MM.1S (cell line): Measurements from ENCODE around the gene HDAC9.

ENCODE experiments used
- DNase-seq: peaks from one replicate; pipeline ENCODE4 v3.0.0-alpha.2; 2015
- H2AFZ ChIP-seq: fragments of 300-600 bp; sonication (generic); 2 replicates; pipeline ENCODE4 v1.6.0; 2016; ENCODE audit warnings: antibody characterized with exemption, low read length
- H3F3A ChIP-seq: fragments of 300-600 bp; sonication (generic); 2 replicates; pipeline ENCODE4 v1.6.1; 2016; ENCODE audit warnings: mild to moderate bottlenecking, antibody characterized with exemption, low read length, moderate library complexity, mixed read lengths; ENCODE audit not compliant: insufficient read depth
- H3K27ac ChIP-seq: fragments of 300-600 bp; sonication (generic); 2 replicates; pipeline ENCODE4 v1.5.1; 2016; ENCODE audit warnings: mild to moderate bottlenecking, low read length
- H3K27me3 ChIP-seq: fragments of 300-600 bp; sonication (generic); replicated peaks from 2 replicates; pipeline ENCODE4 v1.6.0; 2016; ENCODE audit warnings: low read length; ENCODE audit not compliant: insufficient read depth
- H3K36me3 ChIP-seq: fragments of 300-600 bp; sonication (generic); replicated peaks from 2 replicates; pipeline ENCODE4 v1.6.1; 2016; ENCODE audit warnings: mild to moderate bottlenecking, low read length, mixed read lengths; ENCODE audit not compliant: insufficient read depth
- H3K4me1 ChIP-seq: fragments of 300-600 bp; sonication (generic); 2 replicates; pipeline ENCODE4 v1.6.1; 2016; ENCODE audit warnings: low read length, mixed read lengths
- H3K4me2 ChIP-seq: fragments of 300-600 bp; sonication (generic); 2 replicates; pipeline ENCODE4 v1.6.0; 2016; ENCODE audit warnings: low read depth, low read length
- H3K4me3 ChIP-seq: fragments of 300-600 bp; sonication (generic); 2 replicates; pipeline ENCODE4 v1.5.1; 2016; ENCODE audit warnings: low read length, mixed read lengths
- H3K79me2 ChIP-seq: fragments of 300-600 bp; sonication (generic); 2 replicates; pipeline ENCODE4 v1.6.1; 2016; ENCODE audit warnings: mixed run types, low read length, mixed read lengths
- H3K9ac ChIP-seq: fragments of 300-600 bp; sonication (generic); 2 replicates; pipeline ENCODE4 v1.6.1; 2016; ENCODE audit warnings: low read length, mixed read lengths
- H3K9me2 ChIP-seq: fragments of 300-600 bp; sonication (generic); replicated peaks from 2 replicates; pipeline ENCODE4 v1.6.1; 2016; ENCODE audit warnings: mild to moderate bottlenecking, low read length, mixed read lengths; ENCODE audit not compliant: insufficient read depth
- H3K9me3 ChIP-seq: fragments of 300-600 bp; sonication (generic); replicated peaks from 2 replicates; pipeline ENCODE4 v1.6.1; 2016; ENCODE audit warnings: mild to moderate bottlenecking, low read length, mixed read lengths; ENCODE audit not compliant: insufficient read depth
- H4K20me1 ChIP-seq: fragments of 300-600 bp; sonication (generic); 2 replicates; pipeline ENCODE4 v1.6.1; 2016; ENCODE audit warnings: mild to moderate bottlenecking, low read length, moderate library complexity, mixed read lengths; ENCODE audit not compliant: insufficient read depth
- EZH2 ChIP-seq: fragments of 300-600 bp; sonication (generic); optimal IDR thresholded peaks from 2 replicates; pipeline ENCODE3; 2017; ENCODE audit warnings: low read depth, mild to moderate bottlenecking, antibody characterized with exemption, low read length, mixed read lengths
- EZH2phosphoT487 ChIP-seq: fragments of 300-600 bp; sonication (generic); IDR thresholded peaks from 2 replicates; pipeline ENCODE4 v1.6.1; 2018; ENCODE audit warnings: antibody characterized with exemption, low read length
- TF ChIP-seq, protein P1 (sequence below): fragments of 300-600 bp; sonication (generic); IDR thresholded peaks from 2 replicates; pipeline ENCODE4 v1.5.1; 2016; ENCODE audit warnings: antibody characterized with exemption, low read length, mixed read lengths

Gene HDAC9

DNA sequence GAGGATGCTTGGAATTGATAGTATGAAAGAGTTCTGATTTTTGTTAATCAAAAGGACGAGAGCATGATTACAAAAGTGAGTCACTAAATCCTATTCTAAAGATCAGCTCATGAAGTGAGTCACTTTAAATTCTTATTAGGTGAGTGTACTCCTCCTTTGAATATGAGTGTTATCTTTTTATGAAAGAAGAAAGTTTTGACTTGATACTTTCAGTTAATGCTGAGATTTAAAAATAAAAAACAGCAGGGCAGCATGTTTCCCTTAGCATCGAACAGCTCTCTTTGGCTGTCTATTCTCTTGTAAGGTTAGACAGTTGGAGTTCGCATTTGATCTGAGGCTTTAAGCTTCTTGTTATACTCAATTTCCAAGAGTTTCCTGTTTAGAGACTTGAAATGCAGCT lies 399.9 kb downstream of the HDAC9 start:
- H4K20me1 ChIP-seq, result no peaks in the 10 kb centered on the region
- H3K4me3 ChIP-seq, result no peak overlapping the region
- H2AFZ ChIP-seq, result no peak overlapping the region
- no peaks in the 10 kb centered on the region for H3K36me3 ChIP-seq
- no peak for DNase-seq
- no peak overlapping the region for H3K27ac ChIP-seq
- H3K9me3 ChIP-seq, result no peaks in the 10 kb centered on the region
- no peaks in the 10 kb centered on the region for H3K79me2 ChIP-seq
- no peaks in the 10 kb centered on the region for H3K9me2 ChIP-seq
- H3K27me3 ChIP-seq, result no peaks in the 10 kb centered on the region
- no peak overlapping the region for H3K9ac ChIP-seq
- no peaks in the 10 kb centered on the region for H3F3A ChIP-seq
- no peaks in the 10 kb centered on the region for H3K4me1 ChIP-seq
- H3K4me2 ChIP-seq, result no peak overlapping the region
- TF ChIP-seq EZH2phosphoT487 (no peak), EZH2 (no peak)
- TF ChIP-seq, protein P1, sequence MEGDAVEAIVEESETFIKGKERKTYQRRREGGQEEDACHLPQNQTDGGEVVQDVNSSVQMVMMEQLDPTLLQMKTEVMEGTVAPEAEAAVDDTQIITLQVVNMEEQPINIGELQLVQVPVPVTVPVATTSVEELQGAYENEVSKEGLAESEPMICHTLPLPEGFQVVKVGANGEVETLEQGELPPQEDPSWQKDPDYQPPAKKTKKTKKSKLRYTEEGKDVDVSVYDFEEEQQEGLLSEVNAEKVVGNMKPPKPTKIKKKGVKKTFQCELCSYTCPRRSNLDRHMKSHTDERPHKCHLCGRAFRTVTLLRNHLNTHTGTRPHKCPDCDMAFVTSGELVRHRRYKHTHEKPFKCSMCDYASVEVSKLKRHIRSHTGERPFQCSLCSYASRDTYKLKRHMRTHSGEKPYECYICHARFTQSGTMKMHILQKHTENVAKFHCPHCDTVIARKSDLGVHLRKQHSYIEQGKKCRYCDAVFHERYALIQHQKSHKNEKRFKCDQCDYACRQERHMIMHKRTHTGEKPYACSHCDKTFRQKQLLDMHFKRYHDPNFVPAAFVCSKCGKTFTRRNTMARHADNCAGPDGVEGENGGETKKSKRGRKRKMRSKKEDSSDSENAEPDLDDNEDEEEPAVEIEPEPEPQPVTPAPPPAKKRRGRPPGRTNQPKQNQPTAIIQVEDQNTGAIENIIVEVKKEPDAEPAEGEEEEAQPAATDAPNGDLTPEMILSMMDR, result no peak

DNA sequence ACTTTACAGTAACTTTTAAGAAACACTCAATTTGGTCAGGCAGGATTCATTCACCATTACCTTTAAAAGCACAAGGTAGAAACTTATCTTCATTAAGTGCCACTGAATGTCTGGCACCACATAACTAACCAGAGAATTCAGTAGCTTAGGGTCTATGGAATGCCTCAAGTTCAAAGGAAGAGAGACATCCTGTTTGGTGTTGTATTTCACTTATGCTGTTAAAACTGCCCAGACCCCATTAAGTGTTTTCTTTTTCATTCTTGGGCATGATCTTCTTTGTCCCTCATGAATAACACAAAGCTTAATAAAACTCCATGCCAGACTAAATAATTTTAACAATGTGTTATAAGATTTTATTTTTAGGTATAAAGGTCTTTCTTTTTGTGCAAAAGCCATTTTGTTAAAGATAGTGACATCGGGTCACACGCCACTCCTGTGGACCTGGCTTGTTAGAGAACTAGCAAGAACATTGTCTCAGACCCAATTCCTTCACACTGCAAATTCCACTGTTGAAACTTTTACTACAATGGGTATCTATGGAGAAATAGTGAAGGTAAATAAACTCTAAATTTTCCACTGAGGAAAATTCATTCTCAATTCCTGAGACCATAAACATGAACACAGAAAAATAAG lies 400.9 kb downstream of the HDAC9 start:
- Histone ChIP-seq H3K4me2 (no peak overlapping the region), H3K9ac (no peak overlapping the region), H3K4me3 (no peak overlapping the region), H3K9me2 (no peaks in the 10 kb centered on the region), H4K20me1 (no peaks in the 10 kb centered on the region), H3K79me2 (no peaks in the 10 kb centered on the region), H3K36me3 (no peaks in the 10 kb centered on the region), H3K27me3 (no peaks in the 10 kb centered on the region), H3K9me3 (no peaks in the 10 kb centered on the region), H3K27ac (no peak overlapping the region), H2AFZ (no peak overlapping the region), H3K4me1 (no peaks in the 10 kb centered on the region), H3F3A (no peaks in the 10 kb centered on the region)
- DNase-seq, result no peak
- TF ChIP-seq EZH2 (no peak), EZH2phosphoT487 (no peak)
- TF ChIP-seq, protein P1, result no peak

DNA sequence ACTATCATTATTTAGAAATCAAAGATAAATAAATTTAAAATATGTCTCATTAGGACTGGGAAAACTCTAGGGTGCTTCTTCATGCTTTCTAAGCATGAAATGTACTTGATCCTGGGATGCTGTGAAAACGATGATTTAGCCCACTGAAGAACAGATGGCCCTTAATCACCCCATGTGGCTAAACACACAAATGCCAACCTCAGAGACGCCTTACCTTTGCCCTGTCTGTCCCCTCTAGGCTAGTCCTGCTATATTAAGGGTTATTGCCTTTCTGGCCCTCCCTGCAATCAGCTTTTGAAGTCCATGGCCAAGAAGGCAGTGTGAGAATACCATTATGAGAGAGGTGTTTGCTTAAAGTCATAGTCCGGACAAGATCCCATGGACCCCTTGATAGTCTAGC lies 404.7 kb downstream of the HDAC9 start:
- no peaks in the 10 kb centered on the region for H3F3A ChIP-seq
- no peak overlapping the region for H3K9ac ChIP-seq
- H3K27ac ChIP-seq, result no peak overlapping the region
- no peak overlapping the region for H2AFZ ChIP-seq
- H3K9me2 ChIP-seq, result no peaks in the 10 kb centered on the region
- DNase-seq, result no peak
- H3K27me3 ChIP-seq, result no peaks in the 10 kb centered on the region
- no peak overlapping the region for H3K4me3 ChIP-seq
- no peaks in the 10 kb centered on the region for H3K79me2 ChIP-seq
- H3K4me1 ChIP-seq, result no peaks in the 10 kb centered on the region
- H3K36me3 ChIP-seq, result no peaks in the 10 kb centered on the region
- no peaks in the 10 kb centered on the region for H4K20me1 ChIP-seq
- H3K4me2 ChIP-seq, result no peak overlapping the region
- H3K9me3 ChIP-seq, result no peaks in the 10 kb centered on the region
- TF ChIP-seq EZH2phosphoT487 (no peak), EZH2 (no peak)
- TF ChIP-seq, protein P1, result no peak
